HEK293 (cell line): ENCODE data around the gene PIGZ.

Experiments used
- ZNF121 ChIP-seq: fragments of 450-650 bp; formaldehyde crosslinking; IDR thresholded peaks from 2 replicates; pipeline ENCODE4 v1.5.1; 2016; ENCODE audit warnings: missing biosample characterization, missing genetic modification characterization
- ZNF169 ChIP-seq: fragments of 450-650 bp; formaldehyde crosslinking; IDR thresholded peaks from 2 replicates; pipeline ENCODE4 v1.5.1; 2016; ENCODE audit warnings: missing biosample characterization, missing genetic modification characterization
- ZNF274 ChIP-seq, 2 experiments: fragments of 200-500 bp in 1 of 2; fragments of 450-650 bp in 1 of 2; sonication (Bioruptor generic) in 1 of 2; formaldehyde crosslinking in 1 of 2; IDR thresholded peaks; 2 replicates each; pipeline versions ENCODE4 v1.5.1 to v1.6.1; 2014 to 2016; ENCODE audit warnings: borderline replicate concordance in 1 of 2, inconsistent platforms in 1 of 2, low read length in 1 of 2, missing biosample characterization in 1 of 2, missing genetic modification characterization in 1 of 2
- ZNF423 ChIP-seq: fragments of 450-650 bp; formaldehyde crosslinking; IDR thresholded peaks from 2 replicates; pipeline ENCODE4 v1.5.1; 2016; ENCODE audit warnings: missing biosample characterization, missing genetic modification characterization
- ZNF530 ChIP-seq: fragments of 450-650 bp; formaldehyde crosslinking; IDR thresholded peaks from 2 replicates; pipeline ENCODE4 v1.5.1; 2016; ENCODE audit warnings: low read depth, missing biosample characterization, missing genetic modification characterization
- ZNF600 ChIP-seq: fragments of 450-650 bp; formaldehyde crosslinking; IDR thresholded peaks from 2 replicates; pipeline ENCODE4 v1.5.1; 2016; ENCODE audit warnings: missing biosample characterization, missing genetic modification characterization
- TF ChIP-seq, protein P1 (sequence below): fragments of 450-650 bp; formaldehyde crosslinking; IDR thresholded peaks from 2 replicates; pipeline ENCODE4 v1.5.1; 2016; ENCODE audit warnings: missing biosample characterization, missing genetic modification characterization
- TF ChIP-seq, protein P2 (sequence below): IDR thresholded peaks from 2 replicates; pipeline ENCODE4 v1.6.1; 2011; ENCODE audit warnings: mild to moderate bottlenecking, low read depth, low read length, borderline replicate concordance

DNA sequence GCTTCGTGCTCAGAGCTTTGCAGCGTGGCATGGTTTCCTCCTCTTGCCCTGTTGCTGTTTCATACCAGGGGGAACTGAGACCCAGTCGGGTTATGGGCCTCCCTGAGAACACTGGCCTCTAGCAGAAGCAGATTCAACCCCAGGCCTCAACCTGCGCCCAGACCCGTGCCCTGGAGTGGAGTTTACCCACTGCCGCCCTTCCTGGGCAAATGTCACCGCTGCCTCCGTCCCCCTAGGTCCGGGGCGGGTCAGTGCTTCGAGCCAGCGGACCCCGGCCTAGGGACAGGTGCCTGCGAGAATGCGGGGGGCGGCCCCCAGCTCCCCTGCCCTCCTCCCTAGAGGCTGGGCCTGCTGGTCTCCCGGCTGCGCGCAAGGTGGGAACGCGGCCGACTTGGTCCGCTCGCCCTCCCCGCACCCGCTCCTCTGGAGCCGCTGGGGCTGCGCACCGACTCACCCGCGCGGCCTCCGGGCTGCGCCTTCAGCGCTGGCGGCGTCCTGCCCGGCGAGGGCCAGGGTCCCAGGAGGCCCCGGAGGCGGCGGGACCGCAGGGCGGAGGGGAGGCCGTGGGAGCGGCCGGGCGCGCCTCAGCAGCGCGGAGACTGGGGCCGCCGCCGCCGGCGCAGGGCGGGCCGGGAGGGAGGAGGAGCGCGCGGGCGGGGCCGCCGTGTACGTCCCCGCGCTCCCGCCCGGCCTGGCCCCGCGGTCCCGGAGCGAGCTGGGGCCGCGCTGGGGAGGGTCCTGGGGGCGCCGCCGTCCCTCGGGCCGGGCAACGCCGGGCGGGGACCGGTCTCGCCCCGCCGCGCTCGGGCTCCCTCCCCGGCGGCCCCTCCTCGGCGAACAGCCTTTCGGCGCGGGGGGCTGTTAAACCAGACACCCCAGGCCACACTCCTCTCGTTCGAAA, at the start of gene PIGZ:
- TF ChIP-seq, protein P1, sequence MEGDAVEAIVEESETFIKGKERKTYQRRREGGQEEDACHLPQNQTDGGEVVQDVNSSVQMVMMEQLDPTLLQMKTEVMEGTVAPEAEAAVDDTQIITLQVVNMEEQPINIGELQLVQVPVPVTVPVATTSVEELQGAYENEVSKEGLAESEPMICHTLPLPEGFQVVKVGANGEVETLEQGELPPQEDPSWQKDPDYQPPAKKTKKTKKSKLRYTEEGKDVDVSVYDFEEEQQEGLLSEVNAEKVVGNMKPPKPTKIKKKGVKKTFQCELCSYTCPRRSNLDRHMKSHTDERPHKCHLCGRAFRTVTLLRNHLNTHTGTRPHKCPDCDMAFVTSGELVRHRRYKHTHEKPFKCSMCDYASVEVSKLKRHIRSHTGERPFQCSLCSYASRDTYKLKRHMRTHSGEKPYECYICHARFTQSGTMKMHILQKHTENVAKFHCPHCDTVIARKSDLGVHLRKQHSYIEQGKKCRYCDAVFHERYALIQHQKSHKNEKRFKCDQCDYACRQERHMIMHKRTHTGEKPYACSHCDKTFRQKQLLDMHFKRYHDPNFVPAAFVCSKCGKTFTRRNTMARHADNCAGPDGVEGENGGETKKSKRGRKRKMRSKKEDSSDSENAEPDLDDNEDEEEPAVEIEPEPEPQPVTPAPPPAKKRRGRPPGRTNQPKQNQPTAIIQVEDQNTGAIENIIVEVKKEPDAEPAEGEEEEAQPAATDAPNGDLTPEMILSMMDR (tag by site-specific recombination), result no peak
- TF ChIP-seq ZNF530 (tag by site-specific recombination) (no peak), ZNF121 (tag by site-specific recombination) (no peak), ZNF274 (IDR thresholded peaks at IDR 0.05; ENCODE audit: low read length) (no peak), ZNF274 (tag by site-specific recombination; IDR thresholded peaks at IDR 0.05; ENCODE audit: borderline replicate concordance) (no peak), ZNF423 (no peak), ZNF600 (tag by site-specific recombination) (no peak), ZNF169 (tag by site-specific recombination) (no peak)
- TF ChIP-seq, protein P2, sequence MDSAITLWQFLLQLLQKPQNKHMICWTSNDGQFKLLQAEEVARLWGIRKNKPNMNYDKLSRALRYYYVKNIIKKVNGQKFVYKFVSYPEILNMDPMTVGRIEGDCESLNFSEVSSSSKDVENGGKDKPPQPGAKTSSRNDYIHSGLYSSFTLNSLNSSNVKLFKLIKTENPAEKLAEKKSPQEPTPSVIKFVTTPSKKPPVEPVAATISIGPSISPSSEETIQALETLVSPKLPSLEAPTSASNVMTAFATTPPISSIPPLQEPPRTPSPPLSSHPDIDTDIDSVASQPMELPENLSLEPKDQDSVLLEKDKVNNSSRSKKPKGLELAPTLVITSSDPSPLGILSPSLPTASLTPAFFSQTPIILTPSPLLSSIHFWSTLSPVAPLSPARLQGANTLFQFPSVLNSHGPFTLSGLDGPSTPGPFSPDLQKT, result no peak
